GM12878 (cell line): ENCODE data around the gene CROCC. TPM values are rescaled to one million over a fixed set of nuclear protein-coding genes. Genes with fewer than 3 reads are reported as not detected.
A peak's percentile ranks its signal among the peaks of the same experiment; 100 is the strongest.

ENCODE experiments used
- ATAC-seq: fragments of 200-7000 bp; cut with Tn5 transposase; 3 replicates; pipeline ENCODE4 v1.9.1; 2020; ENCODE audit warnings: mild to moderate bottlenecking, moderate library complexity
- Bru-seq: library from RNA; stranded (reverse); fragments of 400-500 nt; gene quantifications from one replicate; lab custom pipeline; 2021; lab: Mats Ljungman, UMichigan
- BruChase-seq, 2 experiments: library from RNA; stranded (reverse); fragments of 400-500 nt; gene quantifications; one replicate each; lab custom pipeline; 2021; lab: Mats Ljungman, UMichigan
- BruUV-seq: library from RNA; stranded (reverse); fragments of 400-500 nt; replicated peaks from 2 replicates; lab custom pipeline; 2021; lab: Mats Ljungman, UMichigan
- CTCF ChIA-PET: fragments of 300-600 bp; sonication (Branson Sonifier 250); formaldehyde crosslinking; extraction: SDS; loops from one replicate; lab custom pipeline; 2021; ENCODE audit warnings: inconsistent platforms; lab: Yijun Ruan, JAX
- POLR2A ChIA-PET: fragments of 350-600 bp; formaldehyde crosslinking; extraction: SDS; loops from one replicate; lab custom pipeline; 2021; ENCODE audit warnings: inconsistent platforms; lab: Charles Lee
- RAD21 ChIA-PET: fragments of 300-600 bp; sonication (Branson Sonifier 250); formaldehyde crosslinking; loops from one replicate; lab custom pipeline; 2023; ENCODE audit warnings: antibody characterized with exemption; ENCODE audit not compliant: unreplicated experiment; lab: Charles Lee
- SMC1A ChIA-PET: fragments of 300-600 bp; sonication (Branson Sonifier 250); formaldehyde crosslinking; loops from one replicate; lab custom pipeline; 2023; ENCODE audit not compliant: unreplicated experiment, uncharacterized antibody; lab: Charles Lee
- DNase-seq: peaks from one replicate; pipeline ENCODE4 v3.0.0-alpha.2; 2011; ENCODE audit warnings: low read depth, low spot score
- FAIRE-seq: peaks from 3 replicates; lab custom pipeline; 2011; peaks lifted over from hg19 to GRCh38; lab: Jason Lieb, UNC
- H2AFZ ChIP-seq: 2 replicates; pipeline ENCODE4 v1.6.0; 2011; ENCODE audit warnings: low read depth, low read length, control low read depth; ENCODE audit not compliant: control insufficient read depth
- H3K27ac ChIP-seq: 2 replicates; pipeline ENCODE4 v1.5.1; 2011; ENCODE audit warnings: control low read depth; ENCODE audit not compliant: control insufficient read depth, insufficient read depth
- H3K27me3 ChIP-seq, 2 experiments: replicated peaks in 1 of 2; 2 replicates each; pipeline versions ENCODE4 v1.6.0 to v1.6.1; 2011; ENCODE audit warnings: low read length in 1 of 2; ENCODE audit not compliant: control insufficient read depth in 2 of 2, insufficient read depth in 2 of 2
- H3K36me3 ChIP-seq, 2 experiments: 2 replicates each; pipeline ENCODE4 v1.5.1; 2011; ENCODE audit warnings: low read length in 1 of 2; ENCODE audit not compliant: control insufficient read depth in 2 of 2, insufficient read depth in 2 of 2
- H3K4me1 ChIP-seq: 2 replicates; pipeline ENCODE4 v1.6.1; 2011; ENCODE audit warnings: mild to moderate bottlenecking, low read length, moderate library complexity, mixed read lengths; ENCODE audit not compliant: control insufficient read depth, insufficient read depth
- H3K4me2 ChIP-seq: 2 replicates; pipeline ENCODE4 v1.6.0; 2011; ENCODE audit warnings: control low read depth; ENCODE audit not compliant: control insufficient read depth, insufficient read depth
- H3K4me3 ChIP-seq: fragments of 200-600 bp; sonication (generic); 2 replicates; pipeline ENCODE4 v1.5.1; 2016
- H3K79me2 ChIP-seq: 2 replicates; pipeline ENCODE4 v1.6.0; 2011; ENCODE audit warnings: low read length; ENCODE audit not compliant: control insufficient read depth, insufficient read depth
- H3K9ac ChIP-seq: 2 replicates; pipeline ENCODE4 v1.8.0; 2011; ENCODE audit warnings: low read length, control low read depth, mixed read lengths; ENCODE audit not compliant: control insufficient read depth, insufficient read depth
- H3K9me3 ChIP-seq: replicated peaks from 3 replicates; pipeline ENCODE4 v1.5.1; 2011; ENCODE audit warnings: mild to moderate bottlenecking, low read length; ENCODE audit not compliant: control insufficient read depth, insufficient read depth
- H4K20me1 ChIP-seq: 2 replicates; pipeline ENCODE4 v1.6.0; 2011; ENCODE audit not compliant: control insufficient read depth, insufficient read depth
- CHD4 ChIP-seq: fragments of 200-600 bp; sonication (generic); IDR thresholded peaks from 2 replicates; pipeline ENCODE4 v1.6.1; 2016; ENCODE audit warnings: mild to moderate bottlenecking
- IKZF2 ChIP-seq, 2 experiments: fragments of 450-650 bp; IDR thresholded peaks; 2 replicates each; pipeline ENCODE4 v1.6.1; 2017; ENCODE audit warnings: mild to moderate bottlenecking in 2 of 2, moderate library complexity in 2 of 2
- MTA3 ChIP-seq: IDR thresholded peaks from 2 replicates; pipeline ENCODE4 v1.6.1; 2012; ENCODE audit warnings: low read length, inconsistent platforms, borderline replicate concordance
- NR2F1 ChIP-seq: fragments of 450-650 bp; conservative IDR thresholded peaks from 2 replicates; pipeline ENCODE4 v1.6.1; 2017; ENCODE audit warnings: mild to moderate bottlenecking
- RAD51 ChIP-seq: fragments of 450-650 bp; IDR thresholded peaks from 2 replicates; pipeline ENCODE4 v1.6.1; 2016; ENCODE audit warnings: moderate library complexity, mild to moderate bottlenecking, inconsistent platforms
- SPI1 ChIP-seq: IDR thresholded peaks from 2 replicates; pipeline ENCODE4 v1.6.1; 2011; ENCODE audit warnings: low read depth, mild to moderate bottlenecking, low read length, moderate library complexity, borderline replicate concordance; ENCODE audit not compliant: insufficient read depth
- SREBF1 ChIP-seq: IDR thresholded peaks from 2 replicates; pipeline ENCODE4 v1.6.1; 2012; ENCODE audit warnings: mild to moderate bottlenecking, low read length
- TBL1XR1 ChIP-seq: IDR thresholded peaks from 2 replicates; pipeline ENCODE4 v1.6.1; 2012; ENCODE audit warnings: low read depth, low read length, improper control_type of control experiment
- WGBS: methylation state at CpG from one replicate; pipeline ENCODE4 v1.1.6; 2016; ENCODE audit warnings: low lambda C conversion rate; ENCODE audit not compliant: insufficient replicate concordance, insufficient coverage; ENCODE audit errors: missing lambda C conversion rate; 5-methylcytosine and 5-hydroxymethylcytosine counted together
- in situ Hi-C: fragments of 300-500 bp; cut with MboI; formaldehyde crosslinking; loops from 9 replicates; pipeline ENCODE4 v1.14.3; 2018; ENCODE audit warnings: mixed read lengths
- intact Hi-C: fragments of 100-400 bp; cut with micrococcal nuclease; formaldehyde crosslinking; loops from one replicate; pipeline ENCODE4 v1.14.2; 2022; ENCODE audit not compliant: unreplicated experiment
- long read RNA-seq, 2 experiments: library from polyadenylated mRNA; unstranded; transcript quantifications; one replicate each; pipeline ENCODE4 v2.0.0, GENCODE V29; 2019 to 2020
- polyA minus RNA-seq, 3 experiments: library from RNA; depleted of rRNA, polyadenylated mRNA; stranded (reverse); fragments of >200 nt; gene quantifications; 2 replicates each; pipeline ENCODE4 v1.2.3, GENCODE V29; 2011
- polyA plus RNA-seq, 11 experiments: library from polyadenylated mRNA; depleted of rRNA in 4 of 11; unstranded in 6 of 11; stranded (reverse) in 5 of 11; fragments of >200 nt; fragmentation: Nextera tagmentation in 4 of 11; fragmentation: Illumina TruSeq in 1 of 11; extraction: Ambion mirVana in 4 of 11; extraction: Trizol in 1 of 11; gene quantifications; 1 replicate in 1 of 11; 2 replicates in 10 of 11; pipeline versions ENCODE4 v1.2.1 to v1.2.3, GENCODE V29; 2011 to 2016; ENCODE audit warnings: inconsistent platforms in 2 of 11, missing spikeins in 2 of 11, low read depth in 1 of 11
- total RNA-seq, 4 experiments: library from RNA; depleted of rRNA in 3 of 4; stranded (reverse); fragments of >200 nt in 3 of 4; fragmentation: Illumina TruSeq in 1 of 4; extraction: Trizol in 1 of 4; gene quantifications; 2 replicates each; pipeline versions ENCODE4 v1.2.1 to v1.2.3, GENCODE V29; 2013 to 2021
- TF ChIP-seq, protein P1 (sequence below): IDR thresholded peaks from 2 replicates; pipeline ENCODE4 v1.6.1; 2011; ENCODE audit warnings: borderline replicate concordance, low read depth, mild to moderate bottlenecking, moderate library complexity, mixed read lengths, low read length; ENCODE audit not compliant: insufficient read depth; ENCODE audit errors: extremely low read length
- TF ChIP-seq, protein P2 (sequence below): fragments of 450-650 bp; IDR thresholded peaks from 2 replicates; pipeline ENCODE4 v1.6.1; 2018; ENCODE audit warnings: borderline replicate concordance, mild to moderate bottlenecking; ENCODE audit not compliant: partially characterized antibody

CROCC gene, protein sequence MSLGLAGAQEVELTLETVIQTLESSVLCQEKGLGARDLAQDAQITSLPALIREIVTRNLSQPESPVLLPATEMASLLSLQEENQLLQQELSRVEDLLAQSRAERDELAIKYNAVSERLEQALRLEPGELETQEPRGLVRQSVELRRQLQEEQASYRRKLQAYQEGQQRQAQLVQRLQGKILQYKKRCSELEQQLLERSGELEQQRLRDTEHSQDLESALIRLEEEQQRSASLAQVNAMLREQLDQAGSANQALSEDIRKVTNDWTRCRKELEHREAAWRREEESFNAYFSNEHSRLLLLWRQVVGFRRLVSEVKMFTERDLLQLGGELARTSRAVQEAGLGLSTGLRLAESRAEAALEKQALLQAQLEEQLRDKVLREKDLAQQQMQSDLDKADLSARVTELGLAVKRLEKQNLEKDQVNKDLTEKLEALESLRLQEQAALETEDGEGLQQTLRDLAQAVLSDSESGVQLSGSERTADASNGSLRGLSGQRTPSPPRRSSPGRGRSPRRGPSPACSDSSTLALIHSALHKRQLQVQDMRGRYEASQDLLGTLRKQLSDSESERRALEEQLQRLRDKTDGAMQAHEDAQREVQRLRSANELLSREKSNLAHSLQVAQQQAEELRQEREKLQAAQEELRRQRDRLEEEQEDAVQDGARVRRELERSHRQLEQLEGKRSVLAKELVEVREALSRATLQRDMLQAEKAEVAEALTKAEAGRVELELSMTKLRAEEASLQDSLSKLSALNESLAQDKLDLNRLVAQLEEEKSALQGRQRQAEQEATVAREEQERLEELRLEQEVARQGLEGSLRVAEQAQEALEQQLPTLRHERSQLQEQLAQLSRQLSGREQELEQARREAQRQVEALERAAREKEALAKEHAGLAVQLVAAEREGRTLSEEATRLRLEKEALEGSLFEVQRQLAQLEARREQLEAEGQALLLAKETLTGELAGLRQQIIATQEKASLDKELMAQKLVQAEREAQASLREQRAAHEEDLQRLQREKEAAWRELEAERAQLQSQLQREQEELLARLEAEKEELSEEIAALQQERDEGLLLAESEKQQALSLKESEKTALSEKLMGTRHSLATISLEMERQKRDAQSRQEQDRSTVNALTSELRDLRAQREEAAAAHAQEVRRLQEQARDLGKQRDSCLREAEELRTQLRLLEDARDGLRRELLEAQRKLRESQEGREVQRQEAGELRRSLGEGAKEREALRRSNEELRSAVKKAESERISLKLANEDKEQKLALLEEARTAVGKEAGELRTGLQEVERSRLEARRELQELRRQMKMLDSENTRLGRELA (N-terminal part only)
- total RNA-seq (2013; cell fraction: nucleolus; rRNA removed), result 9.3 and 12.0 TPM in 2 replicates
- total RNA-seq (2014; rRNA removed) (3.2 and 3.4 TPM in 2 replicates), total RNA-seq (2014; rRNA removed; fragmentation: Illumina TruSeq; extraction: Trizol) (1.8 and 1.9 TPM in 2 replicates), total RNA-seq (2021) (3.3 and 3.4 TPM in 2 replicates), polyA plus RNA-seq (2011; rRNA removed) (1.4 and 2.7 TPM in 2 replicates), polyA plus RNA-seq (2014; fragmentation: Illumina TruSeq; extraction: Trizol) (1.0 and 3.0 TPM in 2 replicates), polyA plus RNA-seq (2014; fragmentation: Nextera tagmentation; extraction: Ambion mirVana) (under 1 TPM; 0.04 to 0.05 TPM), polyA plus RNA-seq (2014; rRNA removed) (5.0 and 5.5 TPM in 2 replicates), polyA plus RNA-seq (2016; fragmentation: Nextera tagmentation; extraction: Ambion mirVana) (under 1 TPM; 0.82 to 0.84 TPM), polyA minus RNA-seq (2011; rRNA and poly(A)+ RNA removed) (3.1 and 5.0 TPM in 2 replicates), Bru-seq, nascent RNA (percentile 24 among the genes with signal in this experiment), BruChase-seq, experiment 1, labeled RNA remaining after a 6-hour chase (percentile 25 among the genes with signal in this experiment), BruChase-seq, experiment 2, labeled RNA remaining after a 2-hour chase (percentile 18 among the genes with signal in this experiment)
- 2.2 TPM for polyA plus RNA-seq (2011; ENCODE audit: low read depth)
- 2.1 and 3.4 TPM in 2 replicates for polyA plus RNA-seq (2011; cell fraction: cytosol; rRNA removed)
- polyA plus RNA-seq (2011; cell fraction: nucleus; rRNA removed), result 21.7 and 22.1 TPM in 2 replicates
- 3.6 and 6.5 TPM in 2 replicates for polyA plus RNA-seq (2012)
- 0.52 and 0.53 TPM in 2 replicates for polyA minus RNA-seq (2011; cell fraction: cytosol; rRNA and poly(A)+ RNA removed)
- 4.2 and 6.5 TPM in 2 replicates for polyA minus RNA-seq (2011; cell fraction: nucleus; rRNA and poly(A)+ RNA removed)
- long read RNA-seq, experiment 1, result 0 reads
- long read RNA-seq, experiment 2, partial matches to known transcripts, result 0 of 3 reads
- long read RNA-seq, experiment 2, other reads (novel, unspliced or antisense), result 3 of 3 reads

DNA sequence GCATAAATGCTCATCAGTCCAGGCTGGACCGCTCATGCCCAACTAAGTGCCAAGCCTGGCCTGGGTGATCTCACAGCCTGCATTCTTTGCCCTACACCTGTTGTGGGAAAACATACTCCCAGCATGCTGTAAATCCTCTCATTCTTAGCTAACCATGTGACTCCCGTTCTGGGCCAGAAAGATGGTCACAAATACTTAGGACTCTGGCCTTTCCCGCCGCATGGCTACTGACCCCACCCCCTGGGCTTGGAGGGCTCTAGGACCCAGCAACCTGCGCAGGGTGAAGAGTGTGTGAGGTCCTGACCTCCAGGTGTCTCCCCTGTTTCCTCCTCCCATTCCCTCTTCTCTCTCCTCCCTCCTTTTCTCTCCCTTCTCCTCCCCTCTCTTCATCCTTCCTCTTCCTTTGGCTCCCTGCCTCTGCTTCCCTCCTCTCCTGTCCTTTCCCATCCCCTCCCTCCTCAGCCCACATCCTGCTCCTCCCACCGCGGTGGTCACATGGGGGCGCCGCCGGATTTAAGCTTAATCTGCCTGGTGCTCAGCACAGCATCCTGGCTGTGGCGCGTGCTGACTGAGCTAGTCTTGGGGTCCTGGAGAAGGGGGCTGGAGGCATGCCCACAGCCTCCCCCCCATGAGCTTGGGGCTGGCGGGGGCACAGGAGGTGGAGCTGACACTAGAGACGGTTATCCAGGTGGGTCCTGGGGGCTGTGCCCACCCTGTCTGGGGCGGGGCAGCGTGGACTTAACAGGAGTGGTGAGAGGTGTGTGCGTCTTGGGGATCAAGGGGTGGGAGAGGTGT is at the start of gene CROCC:
CROCC (plus strand) TSS at position 541 of the 795 bp plus-strand sequence; CDS start at position 629, 88 bp downstream.
- in situ Hi-C loops, result no loop called here
- no TSS peak for BruUV-seq
- Histone ChIP-seq H3K36me3 (no peaks in the 10 kb centered on the region), H4K20me1 (no peaks in the 10 kb centered on the region), H3K79me2 (no peaks in the 10 kb centered on the region), H2AFZ (peak within 1 kb of the TSS; percentile 34), H3K4me2 (no peak within 1 kb of the TSS), H3K27ac (no peak within 1 kb of the TSS), H3K4me1 (no peaks in the 10 kb centered on the region), H3K9me3 (no peaks in the 10 kb centered on the region), H3K9ac (no peak within 1 kb of the TSS), H3K4me3 (no peak within 1 kb of the TSS), H3K27me3 (no peaks in the 10 kb centered on the region)
- ChIA-PET SMC1A (no interaction called here), POLR2A (no interaction called here), RAD21 (no interaction called here), CTCF (no interaction called here)
- DNase-seq (no peak), ATAC-seq (peak; percentile 53; the same call in 2 of the 3 replicates), FAIRE-seq (no peak)
- intact Hi-C loops, result no loop called here
- 16% methylated on average over 17 of the region's 17 CpGs for WGBS
- peak; percentile 54 for TF ChIP-seq NR2F1
- no peak for TF ChIP-seq MTA3
- TF ChIP-seq TBL1XR1, result no peak
- TF ChIP-seq, protein P1, sequence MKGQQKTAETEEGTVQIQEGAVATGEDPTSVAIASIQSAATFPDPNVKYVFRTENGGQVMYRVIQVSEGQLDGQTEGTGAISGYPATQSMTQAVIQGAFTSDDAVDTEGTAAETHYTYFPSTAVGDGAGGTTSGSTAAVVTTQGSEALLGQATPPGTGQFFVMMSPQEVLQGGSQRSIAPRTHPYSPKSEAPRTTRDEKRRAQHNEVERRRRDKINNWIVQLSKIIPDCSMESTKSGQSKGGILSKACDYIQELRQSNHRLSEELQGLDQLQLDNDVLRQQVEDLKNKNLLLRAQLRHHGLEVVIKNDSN, result peak; percentile 36
- no peak for TF ChIP-seq SREBF1
- TF ChIP-seq CHD4, result no peak
- TF ChIP-seq SPI1, result no peak
- TF ChIP-seq RAD51, result peak; percentile 15; the same call in 1 of the 2 replicates
- no peak for TF ChIP-seq IKZF2 (IDR thresholded peaks at IDR 0.05)
- TF ChIP-seq, protein P2, sequence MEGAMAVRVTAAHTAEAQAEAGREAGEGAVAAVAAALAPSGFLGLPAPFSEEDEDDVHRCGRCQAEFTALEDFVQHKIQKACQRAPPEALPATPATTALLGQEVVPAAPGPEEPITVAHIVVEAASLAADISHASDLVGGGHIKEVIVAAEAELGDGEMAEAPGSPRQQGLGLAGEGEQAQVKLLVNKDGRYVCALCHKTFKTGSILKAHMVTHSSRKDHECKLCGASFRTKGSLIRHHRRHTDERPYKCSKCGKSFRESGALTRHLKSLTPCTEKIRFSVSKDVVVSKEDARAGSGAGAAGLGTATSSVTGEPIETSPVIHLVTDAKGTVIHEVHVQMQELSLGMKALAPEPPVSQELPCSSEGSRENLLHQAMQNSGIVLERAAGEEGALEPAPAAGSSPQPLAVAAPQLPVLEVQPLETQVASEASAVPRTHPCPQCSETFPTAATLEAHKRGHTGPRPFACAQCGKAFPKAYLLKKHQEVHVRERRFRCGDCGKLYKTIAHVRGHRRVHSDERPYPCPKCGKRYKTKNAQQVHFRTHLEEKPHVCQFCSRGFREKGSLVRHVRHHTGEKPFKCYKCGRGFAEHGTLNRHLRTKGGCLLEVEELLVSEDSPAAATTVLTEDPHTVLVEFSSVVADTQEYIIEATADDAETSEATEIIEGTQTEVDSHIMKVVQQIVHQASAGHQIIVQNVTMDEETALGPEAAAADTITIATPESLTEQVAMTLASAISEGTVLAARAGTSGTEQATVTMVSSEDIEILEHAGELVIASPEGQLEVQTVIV, result no peak
